ENCODE results near the gene INSR.

DNA sequence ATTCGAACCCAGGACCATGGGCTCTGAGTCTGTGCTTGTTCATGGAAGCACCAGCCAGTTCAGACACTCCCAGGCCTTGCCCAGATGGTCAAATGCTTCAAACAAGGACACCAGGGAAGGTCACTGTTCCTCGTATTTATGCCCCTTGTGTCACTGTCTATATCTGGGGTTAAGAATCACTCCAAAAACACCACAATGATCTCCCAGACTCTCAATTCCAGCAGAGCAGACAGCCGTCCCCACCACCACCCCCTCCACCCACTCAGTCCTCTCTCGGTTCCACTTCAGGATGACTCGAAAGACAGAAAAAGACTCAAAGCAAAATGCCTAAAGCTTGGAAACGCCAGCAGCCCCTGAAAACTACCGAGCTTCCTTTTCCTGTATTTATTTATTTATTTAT lies 79.0 kb downstream of the INSR start:
- TF ChIP-seq, protein P1, sequence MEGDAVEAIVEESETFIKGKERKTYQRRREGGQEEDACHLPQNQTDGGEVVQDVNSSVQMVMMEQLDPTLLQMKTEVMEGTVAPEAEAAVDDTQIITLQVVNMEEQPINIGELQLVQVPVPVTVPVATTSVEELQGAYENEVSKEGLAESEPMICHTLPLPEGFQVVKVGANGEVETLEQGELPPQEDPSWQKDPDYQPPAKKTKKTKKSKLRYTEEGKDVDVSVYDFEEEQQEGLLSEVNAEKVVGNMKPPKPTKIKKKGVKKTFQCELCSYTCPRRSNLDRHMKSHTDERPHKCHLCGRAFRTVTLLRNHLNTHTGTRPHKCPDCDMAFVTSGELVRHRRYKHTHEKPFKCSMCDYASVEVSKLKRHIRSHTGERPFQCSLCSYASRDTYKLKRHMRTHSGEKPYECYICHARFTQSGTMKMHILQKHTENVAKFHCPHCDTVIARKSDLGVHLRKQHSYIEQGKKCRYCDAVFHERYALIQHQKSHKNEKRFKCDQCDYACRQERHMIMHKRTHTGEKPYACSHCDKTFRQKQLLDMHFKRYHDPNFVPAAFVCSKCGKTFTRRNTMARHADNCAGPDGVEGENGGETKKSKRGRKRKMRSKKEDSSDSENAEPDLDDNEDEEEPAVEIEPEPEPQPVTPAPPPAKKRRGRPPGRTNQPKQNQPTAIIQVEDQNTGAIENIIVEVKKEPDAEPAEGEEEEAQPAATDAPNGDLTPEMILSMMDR (IDR thresholded peaks at IDR 0.05), result no peak
- TF ChIP-seq, protein P2, sequence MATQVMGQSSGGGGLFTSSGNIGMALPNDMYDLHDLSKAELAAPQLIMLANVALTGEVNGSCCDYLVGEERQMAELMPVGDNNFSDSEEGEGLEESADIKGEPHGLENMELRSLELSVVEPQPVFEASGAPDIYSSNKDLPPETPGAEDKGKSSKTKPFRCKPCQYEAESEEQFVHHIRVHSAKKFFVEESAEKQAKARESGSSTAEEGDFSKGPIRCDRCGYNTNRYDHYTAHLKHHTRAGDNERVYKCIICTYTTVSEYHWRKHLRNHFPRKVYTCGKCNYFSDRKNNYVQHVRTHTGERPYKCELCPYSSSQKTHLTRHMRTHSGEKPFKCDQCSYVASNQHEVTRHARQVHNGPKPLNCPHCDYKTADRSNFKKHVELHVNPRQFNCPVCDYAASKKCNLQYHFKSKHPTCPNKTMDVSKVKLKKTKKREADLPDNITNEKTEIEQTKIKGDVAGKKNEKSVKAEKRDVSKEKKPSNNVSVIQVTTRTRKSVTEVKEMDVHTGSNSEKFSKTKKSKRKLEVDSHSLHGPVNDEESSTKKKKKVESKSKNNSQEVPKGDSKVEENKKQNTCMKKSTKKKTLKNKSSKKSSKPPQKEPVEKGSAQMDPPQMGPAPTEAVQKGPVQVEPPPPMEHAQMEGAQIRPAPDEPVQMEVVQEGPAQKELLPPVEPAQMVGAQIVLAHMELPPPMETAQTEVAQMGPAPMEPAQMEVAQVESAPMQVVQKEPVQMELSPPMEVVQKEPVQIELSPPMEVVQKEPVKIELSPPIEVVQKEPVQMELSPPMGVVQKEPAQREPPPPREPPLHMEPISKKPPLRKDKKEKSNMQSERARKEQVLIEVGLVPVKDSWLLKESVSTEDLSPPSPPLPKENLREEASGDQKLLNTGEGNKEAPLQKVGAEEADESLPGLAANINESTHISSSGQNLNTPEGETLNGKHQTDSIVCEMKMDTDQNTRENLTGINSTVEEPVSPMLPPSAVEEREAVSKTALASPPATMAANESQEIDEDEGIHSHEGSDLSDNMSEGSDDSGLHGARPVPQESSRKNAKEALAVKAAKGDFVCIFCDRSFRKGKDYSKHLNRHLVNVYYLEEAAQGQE (IDR thresholded peaks at IDR 0.05; ENCODE audit: insufficient read depth in 1 of 2, low read depth in 2 of 2, low read length in 1 of 2), result no peak
- TF ChIP-seq POLR2AphosphoS5 (IDR thresholded peaks at IDR 0.05; ENCODE audit: low read depth, low read length), result no peak
- TF ChIP-seq SIN3A (IDR thresholded peaks at IDR 0.05; ENCODE audit: borderline replicate concordance, insufficient read depth, low read depth, low read length), result no peak

Data from Panc1 (cell line).